IPS-NIHi7 (cell line): ENCODE results near the gene PGF.
"Not testable (repeated sequence)": the region's sequence is repeated elsewhere in the genome, so short reads cannot be mapped to it uniquely, and the experiment has no call there.

ENCODE experiments used
- DNase-seq: peaks from one replicate; pipeline ENCODE4 v3.0.0; 2012; ENCODE audit warnings: mixed read lengths; ENCODE audit errors: extremely low spot score

Gene PGF

DNA sequence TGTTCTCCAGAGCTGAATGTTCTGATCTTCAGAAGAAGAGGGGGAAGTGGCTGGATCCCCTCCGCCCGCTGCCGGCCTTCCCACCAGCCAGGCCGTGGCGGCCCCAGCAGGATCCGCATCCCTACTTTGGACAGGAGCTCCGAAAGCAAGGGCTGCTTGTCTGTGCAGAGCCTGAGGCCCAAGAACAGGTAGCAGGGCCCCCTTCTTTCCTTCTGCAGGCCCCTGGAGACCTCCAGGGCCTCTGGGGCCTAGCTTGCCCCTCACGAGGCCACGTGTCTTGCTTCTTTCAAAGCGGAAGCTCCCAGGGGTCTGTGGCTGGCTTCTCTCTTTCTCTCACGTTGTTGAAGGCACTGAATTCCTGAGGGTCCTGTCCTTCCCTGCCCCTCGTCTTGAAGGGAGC, 13.2 kb downstream of the PGF start:
- no peak for DNase-seq

DNA sequence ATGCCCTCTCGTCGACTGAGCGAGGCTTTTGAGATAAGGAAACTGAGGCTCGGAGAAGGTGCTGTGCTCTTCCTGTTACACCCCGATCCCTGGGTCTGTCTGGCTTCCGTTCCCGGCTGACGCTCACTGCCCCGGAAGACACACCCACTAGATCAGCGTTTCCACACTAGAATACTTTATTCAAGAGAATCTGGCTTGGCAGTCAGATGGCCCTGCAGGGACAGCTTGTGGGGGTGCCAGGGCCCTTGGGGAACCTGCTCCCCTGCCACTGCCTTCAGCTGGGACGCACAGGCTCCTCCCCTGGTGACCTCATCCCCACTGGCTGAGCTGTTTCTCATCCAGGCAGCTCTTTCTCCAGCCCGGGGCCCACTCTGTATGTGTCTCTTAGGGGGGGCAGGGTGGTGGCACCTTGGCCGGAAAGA, 13.7 kb downstream of the PGF start:
- no peak for DNase-seq

- no peak for DNase-seq
Measured at GRCh38 chr14:74940956-74941565, 14.3 kb downstream of the PGF start.

GRCh38 chr14:74938531-74939495, 16.6 kb downstream of the PGF start:
- DNase-seq = no peak

DNA sequence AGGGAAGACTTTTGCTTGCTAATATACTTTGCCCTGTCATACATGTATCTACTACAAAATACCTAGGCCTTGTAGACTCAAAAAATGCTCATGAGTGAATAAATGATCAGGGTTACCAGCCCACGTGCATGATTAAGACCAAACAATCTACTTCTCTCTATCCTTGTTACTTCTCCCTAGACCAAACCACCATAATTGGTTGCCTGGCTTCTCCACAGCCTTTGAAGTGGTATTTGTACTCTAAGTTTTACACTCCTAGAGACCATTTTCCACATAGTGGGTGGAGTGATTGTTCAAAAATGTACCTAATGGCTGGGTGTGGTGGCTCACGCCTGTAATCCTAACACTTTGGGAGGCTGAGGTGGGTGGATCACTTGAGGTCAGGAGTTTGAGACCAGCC, 18.2 kb downstream of the PGF start:
- DNase-seq = no peak

GRCh38 chr14:74936731-74937130, 18.7 kb downstream of the PGF start:
- DNase-seq = no peak

- DNase-seq = no peak
Measured at GRCh38 chr14:74936151-74936550, 19.2 kb downstream of the PGF start.

DNA sequence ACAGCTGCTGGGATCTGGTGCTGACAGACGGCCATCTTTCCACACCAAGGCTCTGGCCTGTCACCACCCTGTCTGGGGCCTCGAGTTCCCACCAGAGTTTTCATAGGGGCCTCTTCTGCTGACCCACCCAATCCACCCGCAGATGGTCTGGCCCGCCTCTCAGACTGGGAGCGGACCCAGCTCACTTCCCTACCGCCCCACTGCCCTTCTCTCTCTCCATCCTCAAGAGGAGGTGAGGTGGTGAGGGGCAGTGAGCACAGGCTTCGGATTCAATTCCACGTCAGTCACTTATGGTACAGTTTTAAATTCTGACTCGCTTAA, 20.1 kb downstream of the PGF start:
- no peak for DNase-seq

DNA sequence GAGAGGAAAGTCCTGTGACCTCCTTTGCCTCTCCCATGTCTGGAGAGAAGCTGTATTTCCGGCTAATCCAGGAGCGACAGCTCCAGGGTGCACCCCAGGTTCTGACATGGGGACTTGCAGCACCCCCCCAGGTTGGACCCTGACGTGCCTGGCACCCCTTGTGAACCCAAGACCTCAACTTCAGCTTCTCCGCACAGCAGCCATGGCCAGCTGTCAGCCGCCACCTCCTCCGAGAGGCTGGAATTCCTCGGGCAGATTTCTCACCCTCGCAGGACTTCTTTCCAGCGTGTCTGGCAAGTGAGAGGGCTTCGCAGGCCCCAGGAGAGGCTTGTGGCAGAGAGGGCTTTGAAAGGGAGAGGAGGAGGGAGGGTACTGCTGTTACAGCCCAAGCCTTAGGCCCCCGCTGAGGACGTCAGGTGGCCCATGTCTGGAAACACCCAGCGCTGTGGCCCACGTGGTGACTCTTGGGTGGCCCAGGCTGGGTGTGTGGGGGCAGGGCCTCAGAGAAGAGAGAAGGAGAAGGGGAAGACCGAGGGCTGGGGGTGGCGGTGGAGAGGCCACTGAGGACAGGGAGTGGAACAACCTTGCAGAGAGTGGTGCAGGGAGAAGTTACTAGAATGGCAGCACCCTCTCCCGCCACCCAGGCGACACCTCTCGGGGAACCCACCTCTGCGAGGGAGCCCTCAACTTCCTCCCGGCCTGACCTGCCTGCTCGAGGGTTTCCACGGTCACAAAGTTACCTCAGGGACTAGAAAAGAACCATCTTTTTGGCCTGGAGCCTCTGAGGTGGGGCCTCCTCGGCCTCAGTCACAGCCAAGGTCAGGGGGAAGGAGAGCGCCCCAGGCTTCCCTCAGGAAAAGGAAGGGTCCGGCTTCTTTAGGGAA, 20.7 kb downstream of the PGF start:
- no peak for DNase-seq

DNA sequence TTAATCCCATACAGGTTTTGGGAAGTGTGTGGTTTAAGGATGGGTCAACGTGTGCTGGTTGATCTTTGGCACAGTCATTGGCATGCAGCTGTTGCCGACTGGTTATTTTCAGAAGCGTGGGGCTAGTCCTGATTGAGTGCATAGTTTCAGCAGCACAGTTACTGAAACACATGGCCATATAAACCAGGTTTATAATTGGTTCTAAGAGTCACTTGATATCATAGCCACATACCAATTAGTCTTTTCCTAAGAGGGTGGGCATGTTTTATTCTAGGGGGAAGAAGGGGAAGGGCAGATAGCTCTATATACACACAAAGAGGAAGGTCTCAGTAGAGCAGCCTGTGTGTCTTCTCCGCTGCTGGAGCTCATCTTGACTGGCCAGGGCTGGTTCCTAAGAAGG, 21.4 kb downstream of the PGF start:
- no peak for DNase-seq

DNA sequence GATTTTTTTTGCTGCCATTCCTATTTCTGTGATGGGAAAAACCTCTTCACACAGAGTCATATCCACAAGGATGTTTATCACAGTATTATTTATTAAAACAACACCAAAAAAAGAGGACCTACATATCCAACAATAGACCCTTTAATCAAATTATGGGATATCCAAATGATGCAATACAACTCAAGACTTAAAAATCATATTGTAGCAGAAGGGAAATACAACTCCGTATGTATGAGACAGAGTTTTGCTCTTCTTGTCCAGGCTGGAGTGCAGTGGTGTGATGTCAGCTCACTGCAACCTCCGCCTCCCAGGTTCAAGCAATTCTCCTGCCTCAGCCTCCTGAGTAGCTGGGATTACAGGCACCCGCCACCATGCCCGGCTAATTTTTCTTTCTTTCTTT, 22.5 kb downstream of the PGF start:
- not testable (repeated sequence) for DNase-seq

DNA sequence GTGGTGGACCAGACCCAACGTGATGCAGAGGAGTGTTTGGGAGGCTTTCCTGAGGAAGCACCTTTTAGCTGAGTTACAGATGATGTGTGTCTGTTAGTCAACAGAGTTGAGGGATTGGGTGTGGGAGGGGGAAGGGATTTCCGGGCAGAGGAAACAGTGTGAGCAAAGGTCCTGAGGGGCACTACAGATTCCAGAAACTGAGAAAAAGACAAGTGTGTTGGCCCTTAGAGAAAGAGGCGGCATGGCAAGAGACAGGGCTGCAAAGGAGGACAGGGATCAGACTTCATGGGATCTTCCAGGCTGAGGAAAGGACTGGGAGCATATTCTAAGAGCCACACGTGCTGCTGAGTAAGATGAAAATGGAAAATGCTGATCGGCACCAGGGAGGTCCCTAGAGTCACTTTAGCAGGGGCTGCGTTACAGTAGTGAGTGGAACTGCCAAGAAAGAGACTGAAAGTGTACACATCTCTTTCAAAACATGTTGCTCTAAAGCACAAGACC, 22.9 kb downstream of the PGF start:
- no peak for DNase-seq

DNA sequence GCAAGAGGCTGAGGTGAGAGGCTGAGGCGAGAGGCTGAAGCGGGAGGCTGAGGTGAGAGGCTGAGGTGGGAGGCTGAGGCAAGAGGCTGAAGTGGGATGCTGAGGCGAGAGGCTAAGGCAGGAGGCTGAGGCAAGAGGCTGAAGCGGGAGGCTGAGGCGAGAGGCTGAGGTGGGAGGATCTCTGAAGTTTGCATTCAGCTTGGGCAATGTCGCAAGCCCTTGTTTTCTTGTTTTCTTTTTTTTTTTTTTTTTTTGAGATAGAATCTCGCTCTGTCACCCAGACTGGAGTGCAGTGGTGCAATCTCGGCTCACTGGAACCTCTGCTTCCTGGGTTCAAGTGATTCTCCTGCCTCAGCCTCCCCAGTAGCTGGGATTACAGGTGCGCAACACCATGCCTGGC, 23.7 kb downstream of the PGF start:
- DNase-seq = not testable (repeated sequence)

- no peak for DNase-seq
Measured at GRCh38 chr14:74929242-74929641, 26.2 kb downstream of the PGF start.

- no peak for DNase-seq
Measured at GRCh38 chr14:74927225-74927624, 28.2 kb downstream of the PGF start.

GRCh38 chr14:74924061-74924460, 31.3 kb downstream of the PGF start:
- DNase-seq = no peak

DNA sequence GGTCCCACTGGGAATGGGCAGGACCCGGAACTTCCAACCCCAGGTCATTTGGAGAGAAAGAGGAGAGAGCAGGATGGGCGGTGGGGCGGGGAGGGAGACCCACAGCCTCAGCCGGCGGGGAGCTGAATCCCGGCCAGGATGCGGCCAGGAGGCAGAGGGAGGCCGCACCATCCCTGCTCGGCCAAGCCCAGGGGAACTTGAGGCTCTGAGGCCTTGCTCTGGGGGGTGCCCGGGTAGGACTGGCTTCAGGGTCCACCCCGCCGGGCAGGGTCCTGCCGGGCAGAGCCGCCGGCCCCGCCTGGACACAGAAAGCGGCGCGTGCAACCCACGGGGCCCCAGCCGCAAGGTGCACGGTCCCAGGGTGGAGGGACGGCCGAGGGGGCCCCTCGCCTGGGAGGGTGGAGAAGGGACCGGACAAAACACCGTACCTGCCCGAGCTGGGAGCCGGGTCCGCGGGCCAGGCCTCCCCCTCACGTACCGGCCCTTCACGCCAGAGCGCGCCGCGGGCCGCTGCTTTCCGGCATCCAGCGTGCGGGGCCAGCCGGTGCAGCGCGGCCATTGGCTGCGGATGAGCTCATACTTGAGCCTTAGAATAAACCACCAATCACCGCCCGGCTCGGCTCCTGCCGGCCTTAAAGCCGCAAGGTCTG, 32.5 kb downstream of the PGF start, which contains the start of gene RPS6KL1:
Gene RPS6KL1 (minus strand): TSS at position 509 of the 650 bp plus-strand sequence. CDS start 1,719 bp downstream, outside the sequence.
- peak; percentile 99 for DNase-seq

- no peak for DNase-seq
Measured at GRCh38 chr14:74921987-74922751, 33.2 kb downstream of the PGF start.

DNA sequence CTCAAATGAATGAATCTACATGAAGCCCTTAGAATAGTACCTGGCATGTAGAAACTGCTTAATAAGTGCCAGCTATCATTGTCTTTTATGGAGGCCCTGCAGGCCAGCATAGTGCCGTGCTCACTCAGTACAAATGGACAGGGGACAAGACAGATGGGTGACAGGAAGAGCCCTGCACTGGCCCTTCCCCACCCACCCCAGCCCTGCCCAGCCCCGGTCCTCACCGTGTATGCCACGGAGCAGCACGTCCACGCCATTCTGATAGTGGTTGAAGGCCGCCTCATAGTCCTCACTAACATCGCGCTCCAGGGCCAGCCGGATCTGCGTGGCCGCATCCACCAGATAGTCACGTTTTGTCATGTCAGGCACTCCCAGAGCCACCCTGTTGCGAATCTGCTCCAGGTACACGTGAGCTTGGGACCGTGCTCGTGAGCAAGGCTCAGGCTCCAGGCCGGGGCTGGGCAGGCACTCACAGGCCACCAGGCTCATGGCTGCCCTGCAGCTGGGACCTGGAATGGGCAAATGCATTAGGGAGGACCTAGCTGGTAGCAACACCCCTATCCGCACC, 34.3 kb downstream of the PGF start:
- DNase-seq = no peak

DNA sequence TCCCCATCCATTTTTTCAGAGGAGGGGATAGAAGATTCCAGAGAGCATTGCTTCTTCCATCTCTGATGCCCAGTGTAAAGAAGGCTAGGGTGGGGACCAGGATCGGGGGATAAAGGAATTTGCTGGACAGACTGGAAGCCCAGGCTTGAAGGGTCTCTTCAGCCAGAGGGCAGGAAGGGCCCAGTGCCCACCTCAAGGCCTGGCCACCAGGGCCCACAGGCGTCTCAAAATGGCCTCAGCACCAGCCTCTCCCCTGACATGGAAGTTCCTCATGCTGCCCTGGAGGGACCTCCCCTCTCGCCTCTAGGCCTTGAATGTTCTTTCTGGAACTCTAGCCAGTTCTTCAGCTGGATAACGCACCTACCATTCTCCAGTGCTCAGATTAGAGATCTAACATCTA, 35.1 kb downstream of the PGF start:
- DNase-seq = no peak
